GM13976 (cell line): ENCODE results near the gene USP25.

Experiments
- DNase-seq: peaks from one replicate; pipeline ENCODE4 v3.0.0; 2012; ENCODE audit warnings: low spot score
- in situ Hi-C: fragments of 300-500 bp; cut with MboI; formaldehyde crosslinking; loops from one replicate; pipeline ENCODE4 v1.12.0; 2022; ENCODE audit warnings: low sequenced_read_pairs, mixed read lengths, inconsistent platforms; ENCODE audit not compliant: unreplicated experiment
- TF ChIP-seq, protein P1 (sequence below): IDR thresholded peaks from 2 replicates; pipeline ENCODE4 v1.5.1; 2012; ENCODE audit warnings: borderline replicate concordance, mild to moderate bottlenecking; ENCODE audit not compliant: insufficient read depth; ENCODE audit errors: extremely low read depth, missing control alignments, control extremely low read depth

USP25 gene

DNA sequence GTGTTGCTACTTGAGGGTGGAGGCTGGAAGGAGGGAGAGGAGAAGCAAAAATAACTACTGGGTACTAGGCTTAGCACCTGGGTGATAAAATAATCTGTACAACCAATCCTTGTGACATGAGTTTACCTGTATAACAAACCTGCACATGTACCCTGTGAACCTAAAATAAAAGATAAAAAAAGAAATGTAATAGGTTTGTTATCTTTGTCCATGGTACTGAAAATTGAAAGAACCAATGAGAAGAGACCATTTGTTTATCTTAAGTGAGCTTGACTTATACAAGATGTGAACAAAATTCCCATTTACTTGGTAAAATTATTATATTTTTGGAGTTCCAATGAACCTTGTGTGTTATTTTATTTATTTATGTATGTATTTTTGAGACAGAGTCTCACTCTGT is 11.1 kb upstream of the USP25 start:
- no peak for DNase-seq
- TF ChIP-seq, protein P1, sequence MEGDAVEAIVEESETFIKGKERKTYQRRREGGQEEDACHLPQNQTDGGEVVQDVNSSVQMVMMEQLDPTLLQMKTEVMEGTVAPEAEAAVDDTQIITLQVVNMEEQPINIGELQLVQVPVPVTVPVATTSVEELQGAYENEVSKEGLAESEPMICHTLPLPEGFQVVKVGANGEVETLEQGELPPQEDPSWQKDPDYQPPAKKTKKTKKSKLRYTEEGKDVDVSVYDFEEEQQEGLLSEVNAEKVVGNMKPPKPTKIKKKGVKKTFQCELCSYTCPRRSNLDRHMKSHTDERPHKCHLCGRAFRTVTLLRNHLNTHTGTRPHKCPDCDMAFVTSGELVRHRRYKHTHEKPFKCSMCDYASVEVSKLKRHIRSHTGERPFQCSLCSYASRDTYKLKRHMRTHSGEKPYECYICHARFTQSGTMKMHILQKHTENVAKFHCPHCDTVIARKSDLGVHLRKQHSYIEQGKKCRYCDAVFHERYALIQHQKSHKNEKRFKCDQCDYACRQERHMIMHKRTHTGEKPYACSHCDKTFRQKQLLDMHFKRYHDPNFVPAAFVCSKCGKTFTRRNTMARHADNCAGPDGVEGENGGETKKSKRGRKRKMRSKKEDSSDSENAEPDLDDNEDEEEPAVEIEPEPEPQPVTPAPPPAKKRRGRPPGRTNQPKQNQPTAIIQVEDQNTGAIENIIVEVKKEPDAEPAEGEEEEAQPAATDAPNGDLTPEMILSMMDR: no peak
- in situ Hi-C loops: no loop called here

DNA sequence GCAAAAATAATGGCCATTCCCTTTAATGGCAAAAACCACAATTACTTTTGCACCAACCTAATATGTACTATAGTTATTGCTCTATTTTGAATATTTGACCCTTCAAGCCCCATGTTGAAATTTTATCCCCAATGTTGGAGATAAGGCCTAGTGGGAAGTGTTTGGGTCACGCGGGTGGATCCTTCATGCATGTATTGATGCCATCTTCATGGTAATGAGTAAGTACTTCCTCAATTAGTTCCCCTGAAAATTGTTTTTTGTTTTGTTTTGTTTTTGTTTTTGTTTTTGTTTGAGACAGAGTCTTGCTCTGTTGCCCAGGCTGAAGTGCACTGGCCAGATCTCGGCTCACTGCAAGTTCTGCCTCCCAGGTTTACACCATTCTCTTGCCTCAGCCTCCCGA is 9.8 kb upstream of the USP25 start:
- no peak for DNase-seq
- in situ Hi-C loops: no loop called here
- TF ChIP-seq, protein P1: no peak

DNA sequence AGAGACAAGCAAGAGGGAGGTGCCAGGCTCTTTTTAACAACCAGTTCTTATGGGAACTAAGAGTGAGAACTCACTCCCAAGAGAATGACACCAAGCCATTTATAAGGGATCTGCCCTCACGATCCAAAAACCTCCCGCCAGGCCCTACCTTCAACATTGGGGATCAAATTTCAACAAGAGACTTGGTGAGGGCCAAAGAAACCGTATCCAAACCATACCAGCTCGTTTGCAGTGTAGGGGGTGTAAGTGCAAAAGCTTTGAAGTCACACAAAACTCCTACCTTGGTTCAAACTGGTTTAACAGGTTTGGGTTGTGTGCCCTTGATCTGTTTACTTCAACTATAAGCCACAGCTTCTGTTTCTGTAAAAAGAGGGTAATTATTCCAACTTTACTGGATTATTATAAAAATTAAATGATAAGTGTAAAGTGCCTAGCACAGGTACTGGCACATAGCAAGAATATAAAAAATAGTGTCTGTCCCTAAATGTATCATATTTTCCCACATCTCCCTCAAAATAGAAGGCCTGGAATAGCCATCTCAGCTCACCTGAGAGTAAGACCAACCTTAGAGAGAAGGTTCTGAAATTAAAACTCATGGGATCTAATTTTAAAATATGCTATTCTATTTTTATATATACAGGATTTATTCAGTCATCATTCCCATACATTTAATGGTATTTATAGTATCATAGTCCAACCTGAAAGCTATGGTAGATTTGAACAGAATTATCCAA is 7.0 kb upstream of the USP25 start:
- DNase-seq: no peak
- TF ChIP-seq, protein P1: no peak
- in situ Hi-C loops: no loop called here

DNA sequence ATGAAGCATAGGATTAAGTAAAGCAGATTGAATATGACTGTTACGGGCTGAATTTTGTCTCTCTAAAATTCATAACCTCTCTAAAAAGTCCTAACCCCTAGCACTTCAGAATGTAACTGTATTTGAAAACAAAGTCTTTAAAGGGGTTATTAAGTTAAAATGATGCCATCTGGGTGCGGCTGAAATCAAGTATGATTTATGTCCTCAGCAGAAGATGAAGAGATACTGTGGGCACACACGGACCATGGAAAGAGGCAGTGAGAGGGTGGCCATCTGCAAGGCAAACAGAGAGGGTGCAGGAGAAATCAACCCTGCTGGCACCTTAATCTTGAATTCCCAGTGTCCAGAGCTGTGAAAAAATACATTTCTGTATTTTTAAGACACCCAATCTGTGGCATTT is 3.8 kb upstream of the USP25 start:
- in situ Hi-C loops: no loop called here
- DNase-seq: no peak
- TF ChIP-seq, protein P1: no peak

DNA sequence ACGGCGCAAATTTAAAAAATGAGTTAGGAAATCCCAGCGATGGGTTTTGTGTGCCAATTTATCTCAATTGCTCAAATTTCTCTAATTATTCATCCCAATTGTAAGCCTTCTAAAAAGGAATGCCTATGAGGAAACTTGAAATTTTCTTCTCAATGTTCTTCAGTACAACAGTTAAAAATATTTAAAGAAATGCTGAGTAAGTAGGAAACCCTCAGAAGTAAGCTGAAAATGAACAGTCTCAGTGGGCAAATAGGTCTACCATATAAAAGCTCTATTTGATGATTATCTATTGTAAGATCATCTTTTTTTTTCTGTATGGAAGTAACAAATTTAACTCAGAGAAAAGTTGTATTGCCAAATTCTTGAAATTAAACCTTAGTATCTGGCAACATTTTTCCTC is 1.7 kb upstream of the USP25 start:
- no peak for DNase-seq
- in situ Hi-C loops: no loop called here
- TF ChIP-seq, protein P1: no peak

DNA sequence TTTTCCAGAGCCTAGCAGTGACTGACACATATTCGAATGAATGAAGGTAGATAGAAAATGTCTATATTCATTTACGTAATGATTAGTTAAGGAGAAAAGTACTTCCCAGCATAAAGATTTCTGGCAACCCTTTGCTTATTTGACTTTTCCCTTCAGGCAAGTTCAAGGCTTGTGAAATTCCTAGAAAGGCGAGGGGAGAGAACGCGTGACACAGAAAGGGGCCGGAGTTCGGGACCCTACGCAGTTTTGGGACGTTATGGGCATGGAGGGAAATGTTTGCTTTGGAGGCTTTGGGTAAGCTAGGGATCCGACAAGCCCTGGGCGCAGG is 472 bp upstream of the USP25 start:
- in situ Hi-C loops: no loop called here
- DNase-seq: no peak
- TF ChIP-seq, protein P1: no peak

DNA sequence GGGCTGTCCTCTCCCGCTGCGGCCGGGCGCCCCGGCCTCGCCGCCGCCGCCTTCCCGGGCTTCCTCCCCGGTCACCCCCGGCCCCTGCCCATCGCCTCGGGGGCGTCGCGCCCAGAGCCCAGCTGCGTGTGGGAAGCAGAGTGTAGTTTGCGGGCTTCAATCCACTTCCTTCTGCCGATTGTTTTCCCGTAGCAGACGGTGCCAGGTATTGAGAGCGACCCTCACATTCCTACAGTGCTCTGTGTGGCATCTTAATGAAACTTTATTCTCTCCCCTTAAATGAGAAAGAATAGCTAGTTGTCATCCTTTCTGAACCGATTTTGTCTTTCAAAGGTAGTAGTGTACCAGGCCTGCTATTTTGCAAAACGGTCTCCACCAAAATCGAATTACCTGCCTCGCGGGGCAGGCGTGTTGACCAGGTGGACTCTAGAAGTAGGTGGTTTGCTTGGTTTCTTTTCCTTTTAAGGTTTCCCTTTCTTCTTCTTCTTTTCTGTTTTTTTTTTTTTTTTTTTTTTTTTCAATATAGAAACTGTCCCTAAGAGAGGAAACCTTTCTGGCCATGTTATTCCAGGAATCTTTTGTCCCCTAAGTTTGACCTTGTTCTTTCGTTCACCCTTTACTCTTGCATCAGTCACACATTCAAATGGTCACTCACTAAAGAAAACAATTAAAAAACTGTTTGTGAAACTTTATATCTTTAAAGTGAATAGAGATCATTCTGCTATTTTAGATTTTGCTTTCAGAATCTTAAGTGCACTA is 881 bp downstream of the USP25 start:
- in situ Hi-C loops: no loop called here
- TF ChIP-seq, protein P1: no peak
- DNase-seq: no peak
